ENCODE measurements around the gene UCKL1.
A peak's percentile ranks its signal among the peaks of the same experiment; 100 is the strongest.
"Not testable (repeated sequence)": the region's sequence is repeated elsewhere in the genome, so short reads cannot be mapped to it uniquely, and the experiment has no call there.

Gene UCKL1

GRCh38 chr20:63978319-63979228 lies 22.4 kb upstream of the UCKL1 start:
- peak overlapping the region; percentile 48 for H3K4me3 ChIP-seq (ENCODE audit: low read depth, low read length)
- peak; percentile 7; the same call in 1 of the 2 replicates for TF ChIP-seq MAX (IDR thresholded peaks at IDR 0.05; ENCODE audit: low read depth, low read length)
- TF ChIP-seq POLR2A (IDR thresholded peaks at IDR 0.05; ENCODE audit: extremely low read depth, insufficient read length): peak; percentile 46
- TF ChIP-seq MYC (IDR thresholded peaks at IDR 0.05; ENCODE audit: low read depth, low read length): peak; percentile 51; the same call in 1 of the 2 replicates
- no peak for TF ChIP-seq CTCF (IDR thresholded peaks at IDR 0.05; ENCODE audit: low read depth, low read length)
- DNase-seq (ENCODE audit: low read depth): peak; percentile 92

- DNase-seq (ENCODE audit: low read depth): peak; percentile 96
- TF ChIP-seq POLR2A (IDR thresholded peaks at IDR 0.05; ENCODE audit: extremely low read depth, insufficient read length) (no peak), MAX (IDR thresholded peaks at IDR 0.05; ENCODE audit: low read depth, low read length) (peak; percentile 90), CTCF (IDR thresholded peaks at IDR 0.05; ENCODE audit: low read depth, low read length) (no peak), MYC (IDR thresholded peaks at IDR 0.05; ENCODE audit: low read depth, low read length) (peak; percentile 87)
- peak overlapping the region; percentile 48 for H3K4me3 ChIP-seq (ENCODE audit: low read depth, low read length)
Observed at GRCh38 chr20:63977739-63978276, 21.6 kb upstream of the UCKL1 start.

GRCh38 chr20:63976980-63977738 lies 20.9 kb upstream of the UCKL1 start:
- H3K4me3 ChIP-seq (ENCODE audit: low read depth, low read length): peak overlapping the region; percentile 35
- no peak for DNase-seq (ENCODE audit: low read depth)
- TF ChIP-seq MYC (IDR thresholded peaks at IDR 0.05; ENCODE audit: low read depth, low read length) (0 out of 2 replicates have a peak, but pooled peaks have one; percentile 55), CTCF (IDR thresholded peaks at IDR 0.05; ENCODE audit: low read depth, low read length) (no peak), POLR2A (IDR thresholded peaks at IDR 0.05; ENCODE audit: extremely low read depth, insufficient read length) (no peak), MAX (IDR thresholded peaks at IDR 0.05; ENCODE audit: low read depth, low read length) (peak; percentile 16; the same call in 1 of the 2 replicates)

GRCh38 chr20:63976511-63976910 lies 20.3 kb upstream of the UCKL1 start:
- H3K4me3 ChIP-seq (ENCODE audit: low read depth, low read length); DNase-seq (ENCODE audit: low read depth): not testable (repeated sequence)

GRCh38 chr20:63974402-63975200 lies 18.4 kb upstream of the UCKL1 start:
- TF ChIP-seq MAX (IDR thresholded peaks at IDR 0.05; ENCODE audit: low read depth, low read length) (no peak), POLR2A (IDR thresholded peaks at IDR 0.05; ENCODE audit: extremely low read depth, insufficient read length) (no peak), CTCF (IDR thresholded peaks at IDR 0.05; ENCODE audit: low read depth, low read length) (no peak), MYC (IDR thresholded peaks at IDR 0.05; ENCODE audit: low read depth, low read length) (no peak)

More at GRCh38 chr20:63974402-63975200, 18.4 kb upstream of the UCKL1 start:
- DNase-seq (ENCODE audit: low read depth): no peak
- no peak overlapping the region for H3K4me3 ChIP-seq (ENCODE audit: low read depth, low read length)

All from NB4 (cell line).